ENCODE results near the gene NPW.

DNA sequence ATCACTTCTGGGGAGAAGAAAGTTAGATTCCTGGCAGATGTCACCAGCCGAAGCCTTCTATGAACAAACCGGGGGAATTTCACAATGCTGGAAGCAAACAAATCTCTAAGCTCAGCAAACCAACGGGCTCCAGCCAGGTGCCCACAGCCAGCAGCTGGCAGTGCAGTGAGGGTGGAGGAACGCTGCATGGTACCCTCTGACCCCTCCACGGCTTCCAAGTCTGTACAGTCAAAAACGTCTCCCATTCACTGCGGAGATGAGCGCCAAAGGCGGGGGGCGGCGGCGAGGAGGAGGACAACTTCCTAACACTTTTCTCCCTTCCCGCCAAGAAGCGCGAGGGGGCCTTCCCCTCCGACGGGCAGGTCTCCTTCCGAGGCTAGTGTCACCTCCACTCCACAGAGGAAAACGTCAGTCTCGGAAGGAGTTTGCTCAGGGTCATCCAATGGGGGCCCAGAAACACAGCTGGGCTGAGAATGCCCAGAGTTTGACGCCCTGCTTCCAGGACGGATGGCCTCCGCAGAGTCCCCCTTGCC lies 10.9 kb upstream of the NPW start:
- no peak for TF ChIP-seq CTCF (IDR thresholded peaks at IDR 0.05; ENCODE audit: low read depth, low read length)
- no peak for TF ChIP-seq POLR2A (IDR thresholded peaks at IDR 0.05; ENCODE audit: extremely low read depth, insufficient read length)
- TF ChIP-seq MYC (IDR thresholded peaks at IDR 0.05; ENCODE audit: low read depth, low read length), result no peak

All from NB4 (cell line).